ENCODE data around the gene TMTC2.
"Not testable (repeated sequence)": the region's sequence is repeated elsewhere in the genome, so short reads cannot be mapped to it uniquely, and the experiment has no call there.

TMTC2 gene

GRCh38 chr12:83082690-83083276 is 396.1 kb downstream of the TMTC2 start:
- DNase-seq (ENCODE audit: low spot score) = no peak

GRCh38 chr12:83083616-83084015 is 396.9 kb downstream of the TMTC2 start:
- no peak for DNase-seq (ENCODE audit: low spot score)

GRCh38 chr12:83084516-83085234 is 398.0 kb downstream of the TMTC2 start:
- no peak for DNase-seq (ENCODE audit: low spot score)

- DNase-seq (ENCODE audit: low spot score) = no peak
Observed at GRCh38 chr12:83086023-83086422, 399.3 kb downstream of the TMTC2 start.

GRCh38 chr12:83089575-83089974 is 402.9 kb downstream of the TMTC2 start:
- DNase-seq (ENCODE audit: low spot score) = no peak

- no peak for DNase-seq (ENCODE audit: low spot score)
Observed at GRCh38 chr12:83092129-83092528, 405.4 kb downstream of the TMTC2 start.

GRCh38 chr12:83092606-83093005 is 405.9 kb downstream of the TMTC2 start:
- DNase-seq (ENCODE audit: low spot score) = no peak

- no peak for DNase-seq (ENCODE audit: low spot score)
Observed at GRCh38 chr12:83093426-83093825, 406.7 kb downstream of the TMTC2 start.

- DNase-seq (ENCODE audit: low spot score) = no peak
Observed at GRCh38 chr12:83097643-83098342, 411.1 kb downstream of the TMTC2 start.

- DNase-seq (ENCODE audit: low spot score) = no peak
Observed at GRCh38 chr12:83099436-83099835, 412.7 kb downstream of the TMTC2 start.

GRCh38 chr12:83102499-83102898 is 415.8 kb downstream of the TMTC2 start:
- no peak for DNase-seq (ENCODE audit: low spot score)

- no peak for DNase-seq (ENCODE audit: low spot score)
Observed at GRCh38 chr12:83106873-83107272, 420.2 kb downstream of the TMTC2 start.

- no peak for DNase-seq (ENCODE audit: low spot score)
Observed at GRCh38 chr12:83110424-83110823, 423.7 kb downstream of the TMTC2 start.

GRCh38 chr12:83113945-83114344 is 427.2 kb downstream of the TMTC2 start:
- no peak for DNase-seq (ENCODE audit: low spot score)

- DNase-seq (ENCODE audit: low spot score) = no peak
Observed at GRCh38 chr12:83114966-83115365, 428.3 kb downstream of the TMTC2 start.

GRCh38 chr12:83117926-83118325 is 431.2 kb downstream of the TMTC2 start:
- DNase-seq (ENCODE audit: low spot score) = not testable (repeated sequence)

GRCh38 chr12:83121897-83122622 is 435.4 kb downstream of the TMTC2 start:
- DNase-seq (ENCODE audit: low spot score) = no peak

GRCh38 chr12:83122623-83122934 is 435.9 kb downstream of the TMTC2 start:
- no peak for DNase-seq (ENCODE audit: low spot score)

GRCh38 chr12:83123039-83123438 is 436.3 kb downstream of the TMTC2 start:
- DNase-seq (ENCODE audit: low spot score) = no peak

- DNase-seq (ENCODE audit: low spot score) = no peak
Observed at GRCh38 chr12:83128540-83128939, 441.8 kb downstream of the TMTC2 start.

- no peak for DNase-seq (ENCODE audit: low spot score)
Observed at GRCh38 chr12:83130178-83130577, 443.5 kb downstream of the TMTC2 start.

- no peak for DNase-seq (ENCODE audit: low spot score)
Observed at GRCh38 chr12:83132360-83132759, 445.7 kb downstream of the TMTC2 start.

GRCh38 chr12:83136411-83136810 is 449.7 kb downstream of the TMTC2 start:
- DNase-seq (ENCODE audit: low spot score) = no peak

Data from RKO (cell line).